ENCODE results near the gene ERC2.

DNA sequence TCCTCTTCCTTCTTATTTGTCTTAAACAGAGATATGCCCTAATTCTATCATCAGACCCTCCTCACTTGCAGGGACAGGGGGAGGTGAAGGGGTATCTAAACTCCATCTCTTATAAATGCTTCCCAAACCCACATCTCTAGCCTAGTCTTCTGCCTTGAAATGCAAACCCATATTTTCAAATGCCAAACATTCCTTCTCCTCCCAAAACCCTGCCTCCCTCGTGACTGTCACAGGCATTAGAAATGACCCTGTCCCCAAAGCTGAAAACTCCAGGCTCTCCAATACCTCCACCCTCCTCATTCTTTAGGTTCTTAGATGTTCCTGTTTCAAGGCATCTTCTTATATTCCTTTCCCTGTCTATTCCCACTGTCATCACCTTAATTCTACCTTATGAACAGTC, 191.0 kb downstream of the ERC2 start:
- TF ChIP-seq POLR2A (IDR thresholded peaks at IDR 0.05) (no peak), EP300 (IDR thresholded peaks at IDR 0.05) (no peak), POLR2AphosphoS5 (IDR thresholded peaks at IDR 0.05) (no peak)
- TF ChIP-seq, protein P1, sequence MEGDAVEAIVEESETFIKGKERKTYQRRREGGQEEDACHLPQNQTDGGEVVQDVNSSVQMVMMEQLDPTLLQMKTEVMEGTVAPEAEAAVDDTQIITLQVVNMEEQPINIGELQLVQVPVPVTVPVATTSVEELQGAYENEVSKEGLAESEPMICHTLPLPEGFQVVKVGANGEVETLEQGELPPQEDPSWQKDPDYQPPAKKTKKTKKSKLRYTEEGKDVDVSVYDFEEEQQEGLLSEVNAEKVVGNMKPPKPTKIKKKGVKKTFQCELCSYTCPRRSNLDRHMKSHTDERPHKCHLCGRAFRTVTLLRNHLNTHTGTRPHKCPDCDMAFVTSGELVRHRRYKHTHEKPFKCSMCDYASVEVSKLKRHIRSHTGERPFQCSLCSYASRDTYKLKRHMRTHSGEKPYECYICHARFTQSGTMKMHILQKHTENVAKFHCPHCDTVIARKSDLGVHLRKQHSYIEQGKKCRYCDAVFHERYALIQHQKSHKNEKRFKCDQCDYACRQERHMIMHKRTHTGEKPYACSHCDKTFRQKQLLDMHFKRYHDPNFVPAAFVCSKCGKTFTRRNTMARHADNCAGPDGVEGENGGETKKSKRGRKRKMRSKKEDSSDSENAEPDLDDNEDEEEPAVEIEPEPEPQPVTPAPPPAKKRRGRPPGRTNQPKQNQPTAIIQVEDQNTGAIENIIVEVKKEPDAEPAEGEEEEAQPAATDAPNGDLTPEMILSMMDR (IDR thresholded peaks at IDR 0.05) = no peak
